HEK293 (cell line): ENCODE data around the gene CDHR1.

Source experiments
- SP3 ChIP-seq: fragments of 450-650 bp; formaldehyde crosslinking; IDR thresholded peaks from 2 replicates; pipeline ENCODE4 v1.5.1; 2016; ENCODE audit warnings: missing biosample characterization, missing genetic modification characterization
- ZNF10 ChIP-seq: fragments of 450-650 bp; formaldehyde crosslinking; IDR thresholded peaks from 2 replicates; pipeline ENCODE4 v1.5.1; 2017; ENCODE audit warnings: missing biosample characterization, missing genetic modification characterization
- ZNF707 ChIP-seq: fragments of 450-650 bp; formaldehyde crosslinking; IDR thresholded peaks from 2 replicates; pipeline ENCODE4 v1.5.1; 2016; ENCODE audit warnings: missing biosample characterization, missing genetic modification characterization
- ZNF785 ChIP-seq: fragments of 450-650 bp; formaldehyde crosslinking; IDR thresholded peaks from 2 replicates; pipeline ENCODE4 v1.5.1; 2016; ENCODE audit warnings: missing biosample characterization, missing genetic modification characterization
- TF ChIP-seq, protein P1 (sequence below): fragments of 450-650 bp; formaldehyde crosslinking; IDR thresholded peaks from 2 replicates; pipeline ENCODE4 v1.5.1; 2016; ENCODE audit warnings: missing biosample characterization, missing genetic modification characterization
- TF ChIP-seq, protein P2 (sequence below): fragments of 450-650 bp; formaldehyde crosslinking; IDR thresholded peaks from 2 replicates; pipeline ENCODE4 v1.5.1; 2016; ENCODE audit warnings: missing biosample characterization, missing genetic modification characterization

DNA sequence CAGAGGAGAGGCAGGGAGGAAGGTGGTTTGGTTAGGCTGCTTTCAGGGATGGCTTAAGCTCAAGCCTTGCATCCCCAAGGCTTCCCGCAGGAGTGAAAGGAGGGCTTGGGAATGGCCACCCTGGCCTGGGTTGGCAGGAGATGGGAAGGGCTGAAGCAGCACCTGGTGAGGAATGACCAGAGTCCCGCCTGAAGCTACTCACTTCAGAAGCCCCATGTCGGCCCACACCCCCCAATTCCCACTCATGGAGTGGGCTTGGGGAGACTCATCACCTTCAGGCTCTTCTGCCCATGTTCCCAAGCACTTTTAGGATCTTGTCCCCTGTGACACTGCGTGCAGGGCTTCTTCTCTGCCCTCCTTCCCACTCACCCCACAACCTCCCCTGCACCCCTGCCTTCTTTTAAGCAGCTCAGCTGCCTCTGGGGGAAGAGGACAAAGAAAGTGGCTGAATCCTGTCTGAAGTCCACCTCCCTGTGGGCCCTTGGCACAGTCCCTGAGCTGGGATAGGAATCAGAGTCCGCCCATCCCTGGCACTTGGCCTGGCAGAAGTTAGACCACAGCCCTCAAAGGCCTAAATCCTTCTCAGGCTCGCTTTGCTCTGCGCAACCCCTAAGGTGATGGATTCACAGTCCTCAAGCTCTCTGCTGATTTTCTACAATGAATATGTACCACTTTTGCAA, 67.0 kb downstream of the CDHR1 start:
- no peak for TF ChIP-seq ZNF785
- TF ChIP-seq, protein P1, sequence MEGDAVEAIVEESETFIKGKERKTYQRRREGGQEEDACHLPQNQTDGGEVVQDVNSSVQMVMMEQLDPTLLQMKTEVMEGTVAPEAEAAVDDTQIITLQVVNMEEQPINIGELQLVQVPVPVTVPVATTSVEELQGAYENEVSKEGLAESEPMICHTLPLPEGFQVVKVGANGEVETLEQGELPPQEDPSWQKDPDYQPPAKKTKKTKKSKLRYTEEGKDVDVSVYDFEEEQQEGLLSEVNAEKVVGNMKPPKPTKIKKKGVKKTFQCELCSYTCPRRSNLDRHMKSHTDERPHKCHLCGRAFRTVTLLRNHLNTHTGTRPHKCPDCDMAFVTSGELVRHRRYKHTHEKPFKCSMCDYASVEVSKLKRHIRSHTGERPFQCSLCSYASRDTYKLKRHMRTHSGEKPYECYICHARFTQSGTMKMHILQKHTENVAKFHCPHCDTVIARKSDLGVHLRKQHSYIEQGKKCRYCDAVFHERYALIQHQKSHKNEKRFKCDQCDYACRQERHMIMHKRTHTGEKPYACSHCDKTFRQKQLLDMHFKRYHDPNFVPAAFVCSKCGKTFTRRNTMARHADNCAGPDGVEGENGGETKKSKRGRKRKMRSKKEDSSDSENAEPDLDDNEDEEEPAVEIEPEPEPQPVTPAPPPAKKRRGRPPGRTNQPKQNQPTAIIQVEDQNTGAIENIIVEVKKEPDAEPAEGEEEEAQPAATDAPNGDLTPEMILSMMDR (tag by site-specific recombination) = no peak
- TF ChIP-seq, protein P2, sequence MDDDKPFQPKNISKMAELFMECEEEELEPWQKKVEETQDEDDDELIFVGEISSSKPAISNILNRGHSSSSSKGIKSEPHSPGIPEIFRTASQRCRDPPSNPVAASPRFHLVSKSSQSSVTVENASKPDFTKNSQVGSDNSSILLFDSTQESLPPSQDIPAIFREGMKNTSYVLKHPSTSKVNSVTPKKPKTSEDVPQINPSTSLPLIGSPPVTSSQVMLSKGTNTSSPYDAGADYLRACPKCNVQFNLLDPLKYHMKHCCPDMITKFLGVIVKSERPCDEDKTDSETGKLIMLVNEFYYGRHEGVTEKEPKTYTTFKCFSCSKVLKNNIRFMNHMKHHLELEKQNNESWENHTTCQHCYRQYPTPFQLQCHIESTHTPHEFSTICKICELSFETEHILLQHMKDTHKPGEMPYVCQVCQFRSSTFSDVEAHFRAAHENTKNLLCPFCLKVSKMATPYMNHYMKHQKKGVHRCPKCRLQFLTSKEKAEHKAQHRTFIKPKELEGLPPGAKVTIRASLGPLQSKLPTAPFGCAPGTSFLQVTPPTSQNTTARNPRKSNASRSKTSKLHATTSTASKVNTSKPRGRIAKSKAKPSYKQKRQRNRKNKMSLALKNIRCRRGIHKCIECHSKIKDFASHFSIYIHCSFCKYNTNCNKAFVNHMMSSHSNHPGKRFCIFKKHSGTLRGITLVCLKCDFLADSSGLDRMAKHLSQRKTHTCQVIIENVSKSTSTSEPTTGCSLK (tag by site-specific recombination) = no peak
- TF ChIP-seq ZNF10 (tag by site-specific recombination) = no peak
- no peak for TF ChIP-seq ZNF707 (tag by site-specific recombination)
- no peak for TF ChIP-seq SP3 (tag by site-specific recombination)
